ENCODE results near the gene PTTG1IP2.

Gene PTTG1IP2

GRCh38 chr7:90483251-90483650 is 13.8 kb downstream of the PTTG1IP2 start:
- no peak for DNase-seq (ENCODE audit: low read depth)

DNA sequence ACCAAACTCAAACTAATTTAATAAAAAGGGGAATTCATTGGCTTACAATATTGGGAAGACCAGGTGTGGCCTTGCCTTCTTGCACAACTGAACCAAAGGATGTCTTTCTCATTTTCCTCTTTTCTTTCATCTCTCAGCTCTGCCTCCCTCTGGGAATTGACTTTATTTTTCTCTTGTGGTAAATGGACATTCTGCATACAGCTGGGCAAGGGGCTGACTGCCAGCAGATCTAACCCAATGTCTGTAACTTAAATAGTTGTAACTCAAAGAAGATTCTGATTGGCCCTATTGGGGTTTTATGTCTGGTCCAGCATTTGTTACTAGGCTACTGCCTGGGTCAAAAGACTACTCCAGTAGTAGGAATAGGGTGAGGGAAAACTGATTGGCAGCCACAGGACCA is 15.3 kb downstream of the PTTG1IP2 start:
- no peak for DNase-seq (ENCODE audit: low read depth)

DNA sequence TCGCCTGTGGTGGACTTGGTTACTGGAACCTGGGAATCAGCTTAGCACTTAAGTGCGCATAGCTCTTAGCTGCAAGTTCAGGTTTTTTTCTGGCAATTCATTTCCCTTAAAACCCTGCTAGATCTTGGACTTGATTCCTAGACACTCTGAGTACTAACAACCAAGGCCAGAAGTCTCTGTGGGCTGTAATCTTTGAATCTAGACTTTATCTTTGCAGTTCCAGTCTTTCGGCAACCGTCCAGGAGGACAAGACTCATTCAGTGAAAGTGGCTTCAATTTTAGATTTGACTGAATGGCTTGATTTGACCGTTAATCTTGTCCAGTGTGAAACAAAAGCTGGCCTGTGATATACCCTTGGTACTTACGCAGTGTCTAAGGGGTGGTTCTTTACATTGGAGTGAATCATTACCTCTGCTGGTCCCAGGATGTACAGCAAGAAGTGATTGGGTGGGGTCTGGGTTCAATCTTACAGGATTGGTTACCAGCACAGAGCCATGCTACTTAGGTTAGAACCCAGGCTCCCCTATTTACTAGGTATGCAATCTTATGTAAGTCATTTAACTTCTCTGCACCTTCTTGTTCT is 16.4 kb downstream of the PTTG1IP2 start:
- no peak for DNase-seq (ENCODE audit: low read depth)

GRCh38 chr7:90487808-90488207 is 18.4 kb downstream of the PTTG1IP2 start:
- DNase-seq (ENCODE audit: low read depth) = no peak

DNA sequence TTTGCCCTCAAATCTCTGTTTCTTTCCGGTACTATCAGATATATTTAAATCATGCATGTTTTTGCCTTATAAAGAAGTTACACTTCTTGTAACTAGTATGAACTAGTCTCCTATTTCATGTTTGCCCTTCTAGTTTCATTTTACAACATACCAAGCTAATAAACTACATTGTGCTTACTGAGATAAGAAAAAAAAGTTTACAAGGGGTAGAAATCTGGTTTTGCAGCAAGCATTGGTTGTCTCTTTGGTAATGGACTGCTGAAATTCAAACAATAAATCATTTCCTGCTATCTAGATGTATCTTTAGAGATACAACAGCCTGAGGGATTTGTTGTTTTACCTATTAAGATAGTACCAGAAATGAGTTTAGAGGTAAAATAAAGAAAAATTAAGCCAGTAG is 18.8 kb downstream of the PTTG1IP2 start:
- DNase-seq (ENCODE audit: low read depth) = no peak

GRCh38 chr7:90492250-90492649 is 22.8 kb downstream of the PTTG1IP2 start:
- DNase-seq (ENCODE audit: low read depth) = no peak

GRCh38 chr7:90495241-90495640 is 25.8 kb downstream of the PTTG1IP2 start:
- DNase-seq (ENCODE audit: low read depth) = no peak

DNA sequence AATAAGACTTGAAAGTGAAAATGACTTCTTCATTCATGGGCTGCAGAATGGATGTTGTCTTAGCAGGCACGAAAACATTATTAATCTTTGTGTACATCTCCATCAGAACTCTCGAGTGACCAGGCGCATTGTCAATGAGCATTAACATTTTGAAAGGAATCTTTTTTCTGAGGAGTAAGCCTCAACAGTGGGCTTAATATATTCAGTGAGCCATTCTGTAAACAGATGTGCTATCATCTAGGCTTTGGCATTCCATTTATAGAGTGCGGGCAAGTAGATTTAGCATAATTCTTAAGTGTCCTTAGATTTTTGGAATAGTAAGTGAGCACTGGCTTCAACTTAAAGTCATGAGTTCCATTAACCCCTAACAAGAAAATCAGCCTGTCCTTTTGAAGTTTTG is 33.1 kb downstream of the PTTG1IP2 start:
- DNase-seq (ENCODE audit: low read depth) = no peak

DNA sequence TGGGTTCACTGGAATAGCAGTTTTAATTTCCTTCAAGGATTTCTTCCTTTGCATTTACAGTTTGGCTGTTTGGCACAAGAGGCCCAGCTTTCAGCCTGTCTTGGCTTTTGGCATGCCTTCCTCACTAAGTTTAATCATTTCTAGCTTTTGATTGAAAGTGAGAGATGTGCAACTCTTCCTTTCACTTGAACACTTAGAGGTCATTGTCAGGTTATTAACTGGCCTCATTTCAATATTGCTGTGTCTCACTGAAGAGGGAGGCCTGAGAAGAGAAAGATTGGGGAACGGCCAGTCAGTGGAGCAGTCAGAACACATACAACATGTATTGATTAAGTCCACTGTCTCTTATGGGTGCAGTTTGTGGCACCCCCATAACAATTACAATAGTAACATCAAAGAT is 33.9 kb downstream of the PTTG1IP2 start:
- DNase-seq (ENCODE audit: low read depth) = no peak

GRCh38 chr7:90507692-90508091 is 38.3 kb downstream of the PTTG1IP2 start:
- no peak for DNase-seq (ENCODE audit: low read depth)

DNA sequence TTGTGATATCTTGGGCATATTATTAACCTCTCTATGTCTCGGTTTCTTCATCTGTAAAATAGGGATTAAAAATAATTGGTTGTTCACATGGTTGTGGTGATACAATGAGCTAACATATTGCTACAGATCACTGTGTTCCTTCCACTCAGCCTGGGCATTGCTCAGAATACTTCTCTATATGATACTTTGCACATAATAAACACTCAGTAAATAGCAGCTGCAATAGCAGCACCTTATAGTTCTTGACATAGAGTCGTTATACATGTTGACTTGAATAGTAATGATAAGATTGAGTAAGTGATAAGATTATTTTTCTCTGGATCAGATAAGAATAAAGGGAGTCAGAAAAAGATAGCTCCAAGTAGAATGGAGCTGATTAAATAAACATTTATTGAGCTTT is 42.3 kb downstream of the PTTG1IP2 start:
- DNase-seq (ENCODE audit: low read depth) = no peak

- no peak for DNase-seq (ENCODE audit: low read depth)
These were observed 43.4 kb downstream of the PTTG1IP2 start for GRCh38 chr7:90512821-90513254.

DNA sequence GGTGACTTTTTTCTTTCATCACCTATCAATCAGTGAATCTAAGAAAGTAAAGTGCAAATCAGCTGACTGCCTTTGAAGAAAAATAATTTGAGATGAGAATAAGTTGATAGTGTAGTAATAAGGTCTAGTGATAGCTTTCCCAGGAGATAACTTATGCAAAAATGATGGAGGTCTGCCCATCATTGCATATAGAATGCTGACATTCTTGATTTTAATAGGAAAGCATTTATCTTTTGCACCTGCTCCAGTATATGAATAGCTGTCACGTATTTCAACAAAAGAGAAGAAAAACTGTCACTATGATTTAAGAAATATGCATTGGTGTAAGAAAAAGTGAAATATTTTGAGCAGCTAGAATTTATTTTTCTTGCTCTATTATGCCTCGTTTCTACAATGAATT is 46.8 kb downstream of the PTTG1IP2 start:
- DNase-seq (ENCODE audit: low read depth) = no peak

DNA sequence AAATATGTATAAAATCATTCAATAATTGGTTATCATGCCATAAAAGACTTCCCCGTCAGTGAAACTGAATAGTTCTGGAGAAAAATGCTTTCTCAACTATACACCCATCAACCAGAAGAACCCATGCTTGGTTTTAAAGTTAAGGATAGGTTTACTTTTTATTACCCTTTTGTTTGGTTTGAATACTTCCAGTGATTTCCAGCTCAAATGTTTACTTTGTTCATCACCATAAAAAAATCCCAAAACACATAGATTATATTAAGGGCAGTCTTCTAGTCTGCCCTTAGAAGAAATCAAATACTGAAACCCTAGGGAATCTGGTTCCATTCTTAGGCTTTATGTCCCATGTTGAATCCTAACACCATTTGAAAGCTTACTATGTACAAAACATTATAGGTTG is 49.2 kb downstream of the PTTG1IP2 start:
- DNase-seq (ENCODE audit: low read depth) = no peak

DNA sequence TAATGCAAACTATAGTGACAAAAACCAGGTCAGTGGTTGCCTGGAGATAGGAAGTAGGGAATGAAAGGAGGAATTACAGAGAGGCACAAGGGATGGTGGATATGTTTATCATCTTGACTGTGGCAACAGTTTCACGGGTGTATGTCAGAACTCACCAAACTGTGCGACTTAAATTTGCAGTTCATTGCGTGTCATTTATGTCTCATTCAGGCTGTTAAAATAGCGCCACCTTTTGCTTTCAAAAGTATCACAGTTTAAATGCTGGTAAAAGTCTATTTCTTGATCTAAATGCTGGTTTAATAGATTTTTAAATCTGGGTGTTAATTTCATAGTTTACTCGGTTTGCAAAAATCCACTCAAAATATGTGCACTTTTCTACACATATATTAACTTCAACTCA is 51.0 kb downstream of the PTTG1IP2 start:
- DNase-seq (ENCODE audit: low read depth) = no peak

DNA sequence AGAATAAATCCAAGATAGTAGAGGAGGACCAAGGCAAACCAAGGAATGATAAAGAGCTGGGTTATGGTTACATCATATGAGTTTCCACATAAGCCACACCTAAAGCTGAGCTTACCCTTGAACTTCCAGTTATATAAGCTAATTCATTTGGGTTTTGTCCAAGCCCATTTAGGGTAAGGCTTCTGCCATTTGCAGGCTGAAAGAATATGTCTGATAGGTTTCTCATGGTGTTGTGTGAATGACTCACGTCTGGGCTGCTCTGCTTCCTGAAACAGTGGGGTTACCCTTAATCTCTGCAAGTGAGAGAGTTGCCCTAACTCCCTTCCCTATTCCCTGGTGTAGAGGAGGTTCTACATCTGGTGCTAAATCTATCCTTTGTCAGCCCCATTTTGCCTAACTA is 60.8 kb downstream of the PTTG1IP2 start:
- DNase-seq (ENCODE audit: low read depth) = no peak

- no peak for DNase-seq (ENCODE audit: low read depth)
These were observed 62.9 kb downstream of the PTTG1IP2 start for GRCh38 chr7:90532231-90532929.

DNA sequence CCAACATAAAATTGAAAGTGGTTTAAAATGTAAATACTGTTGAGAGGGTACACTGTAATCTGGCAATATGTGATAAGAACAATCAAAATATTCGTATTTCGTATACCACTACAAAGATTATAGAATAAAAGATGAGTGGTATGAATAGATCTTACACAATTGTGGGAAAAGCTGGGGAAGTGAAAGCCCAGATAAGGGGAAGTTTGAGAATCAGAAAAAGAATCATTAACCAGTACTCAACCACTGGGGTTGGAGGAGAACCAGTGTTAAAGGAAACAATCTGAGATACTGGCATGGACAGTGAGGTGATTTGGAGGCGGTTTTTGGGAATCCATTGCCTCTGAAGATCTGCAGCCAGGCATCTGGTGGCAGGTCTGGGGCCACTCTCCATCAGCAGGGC is 67.0 kb downstream of the PTTG1IP2 start:
- DNase-seq (ENCODE audit: low read depth) = no peak

DNA sequence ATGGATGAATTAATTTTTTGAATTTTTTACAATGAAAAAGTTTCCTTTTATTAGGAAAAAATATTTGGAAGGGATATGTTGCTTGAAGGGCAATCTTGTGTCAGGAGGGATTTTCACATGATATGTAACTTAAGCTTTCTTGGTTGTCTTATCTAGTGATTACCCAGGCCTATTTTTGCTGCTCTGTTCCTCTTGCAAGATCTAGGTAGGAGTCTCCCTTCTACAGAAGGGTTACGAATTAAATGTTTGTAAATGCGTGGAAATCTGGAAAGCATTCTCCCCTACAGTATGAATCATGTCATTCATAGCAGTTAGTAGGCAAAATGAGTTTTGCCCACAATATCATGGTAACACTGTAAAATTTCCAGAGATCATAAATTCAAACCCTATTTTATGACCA is 69.0 kb downstream of the PTTG1IP2 start:
- no peak for DNase-seq (ENCODE audit: low read depth)

DNA sequence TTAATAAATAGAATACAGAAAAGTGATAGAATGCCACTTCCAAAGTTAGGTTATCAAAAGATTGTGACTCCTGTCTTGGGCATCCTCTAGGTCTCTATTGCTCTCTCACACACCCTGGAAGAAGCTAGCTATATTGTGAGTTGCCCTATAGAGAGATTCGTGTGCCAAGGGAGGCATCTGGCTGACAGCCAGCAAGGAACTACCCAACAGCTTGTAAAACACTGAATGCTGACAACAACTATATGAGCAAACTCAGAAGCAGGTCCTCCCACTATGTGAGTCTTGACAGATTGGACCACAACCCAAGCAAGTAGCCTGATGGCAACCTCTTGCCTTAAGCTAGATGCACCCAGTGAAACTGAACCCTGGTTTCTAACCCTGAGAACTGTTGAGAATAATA is 71.0 kb downstream of the PTTG1IP2 start:
- no peak for DNase-seq (ENCODE audit: low read depth)

GRCh38 chr7:90551036-90551435 is 81.6 kb downstream of the PTTG1IP2 start:
- no peak for DNase-seq (ENCODE audit: low read depth)

- DNase-seq (ENCODE audit: low read depth) = no peak
These were observed 83.1 kb downstream of the PTTG1IP2 start for GRCh38 chr7:90552521-90552920.

- no peak for DNase-seq (ENCODE audit: low read depth)
These were observed 91.3 kb downstream of the PTTG1IP2 start for GRCh38 chr7:90560730-90561129.
